Epithelial cell of proximal tubule (primary cell): ENCODE measurements around the gene RHBG. TPM values are rescaled to one million over a fixed set of nuclear protein-coding genes. Genes with fewer than 3 reads are reported as not detected.
"Not testable (repeated sequence)": the region's sequence is repeated elsewhere in the genome, so short reads cannot be mapped to it uniquely, and the experiment has no call there.

Experiments
- DNase-seq: peaks from one replicate; pipeline ENCODE4 v3.0.0-alpha.2; 2011; ENCODE audit warnings: low read depth
- H3K4me3 ChIP-seq: 2 replicates; pipeline ENCODE4 v1.5.1; 2011; ENCODE audit warnings: low read depth, mild to moderate bottlenecking, low read length
- CTCF ChIP-seq: conservative IDR thresholded peaks from 2 replicates; pipeline ENCODE4 v1.5.1; 2012; ENCODE audit warnings: low read depth, mild to moderate bottlenecking, low read length
- total RNA-seq: library from RNA; depleted of rRNA; stranded (reverse); fragments of >200 nt; gene quantifications from 2 replicates; pipeline ENCODE4 v1.2.3, GENCODE V29; 2015

Gene RHBG
- 0.14 TPM in 1 of 2 replicates, not detected in the other for total RNA-seq

GRCh38 chr1:156368889-156369684, at the start of gene RHBG:
RHBG (plus strand) TSS chr1:156369211; CDS start chr1:156369250, 39 bp downstream.
- DNase-seq = no peak
- TF ChIP-seq CTCF = no peak
- peak within 1 kb of the TSS; percentile 55 for H3K4me3 ChIP-seq

GRCh38 chr1:156319664-156320063, 49.3 kb upstream of the RHBG start:
- peak; percentile 63 for TF ChIP-seq CTCF
- no peak overlapping the region for H3K4me3 ChIP-seq
- no peak for DNase-seq

- TF ChIP-seq CTCF = no peak
- no peak overlapping the region for H3K4me3 ChIP-seq
- no peak for DNase-seq
Measured at GRCh38 chr1:156320560-156320959, 48.5 kb upstream of the RHBG start.

GRCh38 chr1:156323179-156323578, 45.8 kb upstream of the RHBG start:
- not testable (repeated sequence) for H3K4me3 ChIP-seq, DNase-seq

- no peak for DNase-seq
- peak overlapping the region; percentile 92 for H3K4me3 ChIP-seq
- peak; percentile 35 for TF ChIP-seq CTCF
Measured at GRCh38 chr1:156336242-156336641, 32.8 kb upstream of the RHBG start.

- peak overlapping the region; percentile 92 for H3K4me3 ChIP-seq
- TF ChIP-seq CTCF = no peak
- DNase-seq = peak; percentile 2
Measured at GRCh38 chr1:156337052-156337887, 31.7 kb upstream of the RHBG start.

GRCh38 chr1:156337888-156338179, 31.2 kb upstream of the RHBG start:
- TF ChIP-seq CTCF = no peak
- peak overlapping the region; percentile 92 for H3K4me3 ChIP-seq
- DNase-seq = peak; percentile 0
